Measurements from ENCODE around the gene TMED6.
"Not testable (repeated sequence)": the region's sequence is repeated elsewhere in the genome, so short reads cannot be mapped to it uniquely, and the experiment has no call there.

The TMED6 gene

DNA sequence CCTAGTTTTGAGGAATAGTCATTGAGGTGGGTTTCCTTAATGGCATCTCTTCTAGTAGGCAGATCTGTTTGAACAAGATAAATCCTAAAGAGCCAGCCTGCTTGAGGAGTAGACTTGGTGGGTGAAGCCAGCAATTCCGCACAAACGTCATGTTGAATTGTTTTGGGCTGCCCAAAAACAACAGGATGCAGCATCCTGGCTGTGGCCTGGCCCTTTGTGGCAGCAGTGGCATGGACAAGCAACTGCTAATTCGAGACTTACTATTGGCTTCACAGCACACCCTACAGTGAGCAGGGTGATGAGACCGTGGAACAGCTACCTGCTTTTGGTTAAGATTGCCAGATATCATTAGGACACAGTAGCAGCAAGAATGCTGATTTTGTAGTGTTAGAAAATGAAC is 49.7 kb downstream of the TMED6 start:
- H3K9me3 ChIP-seq (ENCODE audit: control insufficient read depth, low read length), result no peaks in the 10 kb centered on the region
- H3K4me1 ChIP-seq (ENCODE audit: control insufficient read depth, insufficient read depth, low read depth, low read length), result peaks cover 4% of the 10 kb centered on the region
- H4K8ac ChIP-seq (ENCODE audit: low read length), result no peak overlapping the region
- H2BK15ac ChIP-seq (ENCODE audit: low read depth, poor library complexity, severe bottlenecking), result no peak overlapping the region
- WGBS, result 96% methylated on average over 4 of the region's 4 CpGs
- peaks cover 2% of the 10 kb centered on the region for H3K79me1 ChIP-seq (replicated peaks; ENCODE audit: low read length, poor library complexity, severe bottlenecking)
- H3K23ac ChIP-seq (ENCODE audit: low read length in 2 of 2), result no peak overlapping the region
- no peak overlapping the region for H2BK12ac ChIP-seq (ENCODE audit: low read length in 2 of 2)
- H3K27me3 ChIP-seq (ENCODE audit: control insufficient read depth in 1 of 2, insufficient read depth in 1 of 2, low read length in 2 of 2), result no peaks in the 10 kb centered on the region
- H3K14ac ChIP-seq (ENCODE audit: low read length in 2 of 2), result no peak overlapping the region
- no peak overlapping the region for H2AK5ac ChIP-seq (ENCODE audit: low read length, severe bottlenecking)
- H3K4me2 ChIP-seq (ENCODE audit: low read length, poor library complexity, severe bottlenecking), result no peak overlapping the region
- H4K91ac ChIP-seq (ENCODE audit: low read length), result no peak overlapping the region
- no peak overlapping the region for H2AFZ ChIP-seq (ENCODE audit: low read depth, low read length)
- H3K4ac ChIP-seq (ENCODE audit: low read depth in 1 of 2, low read length in 2 of 2), result no peak overlapping the region
- H2BK120ac ChIP-seq (ENCODE audit: low read depth, low read length), result no peak overlapping the region
- H3K36me3 ChIP-seq (ENCODE audit: control insufficient read depth in 1 of 2, insufficient read depth in 2 of 2, low read depth in 1 of 2, low read length in 2 of 2), result peaks cover 15 to 69% of the 10 kb centered on the region in 2 experiments
- no peak overlapping the region for H2BK5ac ChIP-seq (ENCODE audit: low read depth, low read length, poor library complexity, severe bottlenecking)
- no peak overlapping the region for H3K27ac ChIP-seq (ENCODE audit: low read length, poor library complexity, severe bottlenecking)
- no peak overlapping the region for H3K9ac ChIP-seq (ENCODE audit: low read length)
- DNase-seq, result no peak
- no peak overlapping the region for H3K18ac ChIP-seq (ENCODE audit: low read depth in 1 of 2, low read length in 2 of 2)
- no peak overlapping the region for H3K4me3 ChIP-seq (ENCODE audit: insufficient read depth in 1 of 2, low read depth in 1 of 2, low read length in 2 of 2)

DNA sequence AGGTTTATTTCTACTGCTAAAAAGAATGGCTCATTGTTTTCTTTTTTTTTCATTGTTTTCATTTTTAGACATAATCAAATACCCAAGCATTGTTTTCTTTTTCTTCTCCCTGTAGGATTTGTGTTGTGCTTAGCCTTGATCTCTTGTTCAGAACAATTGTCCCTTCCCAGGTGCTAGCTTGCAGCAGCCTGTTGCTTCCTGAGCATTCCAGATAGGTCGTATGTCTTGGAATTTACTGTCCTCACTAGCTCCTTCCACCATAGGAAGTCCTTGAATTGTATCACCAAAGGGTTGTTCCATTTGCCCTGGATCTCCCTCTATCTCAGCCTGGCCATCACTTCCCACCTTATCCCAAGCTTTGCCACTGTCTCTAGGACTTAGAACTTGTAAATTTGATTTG is 50.4 kb downstream of the TMED6 start:
- WGBS, result 100% methylated on average over 1 of the region's 1 CpG

DNA sequence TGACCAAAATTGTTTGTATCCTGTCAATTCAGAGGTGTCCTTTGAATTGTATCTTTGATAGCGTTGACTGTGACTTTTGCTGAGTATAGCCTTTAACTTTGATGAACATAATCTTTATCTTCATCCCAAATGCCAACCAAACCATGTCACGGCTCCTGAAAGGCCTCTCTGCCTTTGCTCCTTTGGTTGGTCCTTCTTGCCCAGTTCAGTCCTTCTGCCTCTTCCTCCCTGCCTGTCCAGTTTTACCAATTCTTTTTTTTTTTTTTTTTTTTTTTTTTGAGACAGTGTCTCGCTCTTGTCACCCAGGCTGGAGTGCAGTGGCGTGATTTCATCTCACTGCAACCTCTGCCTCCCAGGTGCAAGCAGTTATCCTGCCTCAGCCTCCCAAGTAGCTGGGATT is 53.3 kb downstream of the TMED6 start:
- Histone ChIP-seq H2AFZ (ENCODE audit: low read depth, low read length) (no peak overlapping the region), H3K4me1 (ENCODE audit: control insufficient read depth, insufficient read depth, low read depth, low read length) (peaks cover 5% of the 10 kb centered on the region), H3K18ac (ENCODE audit: low read depth in 1 of 2, low read length in 2 of 2) (no peak overlapping the region), H2BK5ac (ENCODE audit: low read depth, low read length, poor library complexity, severe bottlenecking) (no peak overlapping the region), H3K36me3 (ENCODE audit: control insufficient read depth in 1 of 2, insufficient read depth in 2 of 2, low read depth in 1 of 2, low read length in 2 of 2) (peaks cover 15 to 49% of the 10 kb centered on the region in 2 experiments), H3K27me3 (ENCODE audit: control insufficient read depth in 1 of 2, insufficient read depth in 1 of 2, low read length in 2 of 2) (no peaks in the 10 kb centered on the region), H3K4ac (ENCODE audit: low read depth in 1 of 2, low read length in 2 of 2) (no peak overlapping the region), H4K8ac (ENCODE audit: low read length) (no peak overlapping the region), H4K91ac (ENCODE audit: low read length) (no peak overlapping the region), H2BK120ac (ENCODE audit: low read depth, low read length) (no peak overlapping the region), H3K79me1 (replicated peaks; ENCODE audit: low read length, poor library complexity, severe bottlenecking) (peaks cover 2% of the 10 kb centered on the region), H2BK12ac (ENCODE audit: low read length in 2 of 2) (no peak overlapping the region), H3K9me3 (ENCODE audit: control insufficient read depth, low read length) (no peaks in the 10 kb centered on the region), H3K9ac (ENCODE audit: low read length) (no peak overlapping the region), H3K4me2 (ENCODE audit: low read length, poor library complexity, severe bottlenecking) (no peak overlapping the region), H3K27ac (ENCODE audit: low read length, poor library complexity, severe bottlenecking) (no peak overlapping the region), H2BK15ac (ENCODE audit: low read depth, poor library complexity, severe bottlenecking) (no peak overlapping the region), H3K4me3 (ENCODE audit: insufficient read depth in 1 of 2, low read depth in 1 of 2, low read length in 2 of 2) (no peak overlapping the region), H3K23ac (ENCODE audit: low read length in 2 of 2) (no peak overlapping the region), H3K14ac (ENCODE audit: low read length in 2 of 2) (no peak overlapping the region), H2AK5ac (ENCODE audit: low read length, severe bottlenecking) (no peak overlapping the region)
- no peak for DNase-seq
- 96% methylated on average over 2 of the region's 4 CpGs for WGBS

More for the DNA sequence above, 50.4 kb downstream of the TMED6 start:
- peaks cover 2% of the 10 kb centered on the region for H3K79me1 ChIP-seq (replicated peaks; ENCODE audit: low read length, poor library complexity, severe bottlenecking)
- peaks cover 15 to 68% of the 10 kb centered on the region in 2 experiments for H3K36me3 ChIP-seq (ENCODE audit: control insufficient read depth in 1 of 2, insufficient read depth in 2 of 2, low read depth in 1 of 2, low read length in 2 of 2)
- no peak overlapping the region for H2AFZ ChIP-seq (ENCODE audit: low read depth, low read length)
- no peak overlapping the region for H3K18ac ChIP-seq (ENCODE audit: low read depth in 1 of 2, low read length in 2 of 2)
- no peak overlapping the region for H3K4ac ChIP-seq (ENCODE audit: low read depth in 1 of 2, low read length in 2 of 2)
- H3K4me1 ChIP-seq (ENCODE audit: control insufficient read depth, insufficient read depth, low read depth, low read length), result peaks cover 4% of the 10 kb centered on the region
- H3K23ac ChIP-seq (ENCODE audit: low read length in 2 of 2), result no peak overlapping the region
- no peak overlapping the region for H3K4me3 ChIP-seq (ENCODE audit: insufficient read depth in 1 of 2, low read depth in 1 of 2, low read length in 2 of 2)
- DNase-seq, result no peak
- H3K9ac ChIP-seq (ENCODE audit: low read length), result no peak overlapping the region
- H2BK5ac ChIP-seq (ENCODE audit: low read depth, low read length, poor library complexity, severe bottlenecking), result no peak overlapping the region
- no peak overlapping the region for H2BK120ac ChIP-seq (ENCODE audit: low read depth, low read length)
- no peaks in the 10 kb centered on the region for H3K9me3 ChIP-seq (ENCODE audit: control insufficient read depth, low read length)
- no peak overlapping the region for H3K27ac ChIP-seq (ENCODE audit: low read length, poor library complexity, severe bottlenecking)
- no peak overlapping the region for H3K14ac ChIP-seq (ENCODE audit: low read length in 2 of 2)
- no peak overlapping the region for H2AK5ac ChIP-seq (ENCODE audit: low read length, severe bottlenecking)
- no peak overlapping the region for H4K91ac ChIP-seq (ENCODE audit: low read length)
- no peak overlapping the region for H2BK12ac ChIP-seq (ENCODE audit: low read length in 2 of 2)
- H3K27me3 ChIP-seq (ENCODE audit: control insufficient read depth in 1 of 2, insufficient read depth in 1 of 2, low read length in 2 of 2), result no peaks in the 10 kb centered on the region
- H3K4me2 ChIP-seq (ENCODE audit: low read length, poor library complexity, severe bottlenecking), result no peak overlapping the region
- H4K8ac ChIP-seq (ENCODE audit: low read length), result no peak overlapping the region
- H2BK15ac ChIP-seq (ENCODE audit: low read depth, poor library complexity, severe bottlenecking), result no peak overlapping the region

DNA sequence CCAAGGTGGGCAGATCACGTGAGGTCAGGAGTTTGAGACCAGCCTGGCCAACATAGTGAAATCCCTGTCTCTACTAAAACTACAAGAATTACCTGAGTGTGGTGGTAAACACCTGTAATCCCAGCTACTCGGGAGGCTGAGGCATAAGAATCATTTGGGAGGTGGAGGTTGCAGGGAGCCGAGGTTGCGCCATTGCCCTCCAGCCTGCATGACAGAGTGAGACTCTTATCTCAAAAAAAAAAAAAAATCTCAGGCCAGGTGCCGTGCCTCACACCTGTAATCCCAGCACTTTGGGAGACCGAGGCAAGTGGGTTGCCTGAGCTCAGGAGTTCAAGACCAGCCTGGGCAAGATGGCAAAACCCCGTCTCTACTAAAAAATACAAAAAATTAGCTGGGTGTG is 54.8 kb downstream of the TMED6 start:
- not testable (repeated sequence) for H2AK5ac ChIP-seq (ENCODE audit: low read length, severe bottlenecking); H2BK5ac ChIP-seq (ENCODE audit: low read depth, low read length, poor library complexity, severe bottlenecking); H3K23ac ChIP-seq (ENCODE audit: low read length in 2 of 2); H3K9me3 ChIP-seq (ENCODE audit: control insufficient read depth, low read length); H3K4ac ChIP-seq (ENCODE audit: low read depth in 1 of 2, low read length in 2 of 2); H3K18ac ChIP-seq (ENCODE audit: low read depth in 1 of 2, low read length in 2 of 2); H2BK12ac ChIP-seq (ENCODE audit: low read length in 2 of 2); H3K79me1 ChIP-seq (replicated peaks; ENCODE audit: low read length, poor library complexity, severe bottlenecking); H3K4me3 ChIP-seq (ENCODE audit: insufficient read depth in 1 of 2, low read depth in 1 of 2, low read length in 2 of 2); H3K27me3 ChIP-seq (ENCODE audit: control insufficient read depth in 1 of 2, insufficient read depth in 1 of 2, low read length in 2 of 2); H2AFZ ChIP-seq (ENCODE audit: low read depth, low read length); H2BK120ac ChIP-seq (ENCODE audit: low read depth, low read length); H4K8ac ChIP-seq (ENCODE audit: low read length); H3K9ac ChIP-seq (ENCODE audit: low read length); DNase-seq; H3K4me2 ChIP-seq (ENCODE audit: low read length, poor library complexity, severe bottlenecking); H3K14ac ChIP-seq (ENCODE audit: low read length in 2 of 2); H4K91ac ChIP-seq (ENCODE audit: low read length); H3K27ac ChIP-seq (ENCODE audit: low read length, poor library complexity, severe bottlenecking); H3K4me1 ChIP-seq (ENCODE audit: control insufficient read depth, insufficient read depth, low read depth, low read length); H2BK15ac ChIP-seq (ENCODE audit: low read depth, poor library complexity, severe bottlenecking)
- H3K36me3 ChIP-seq (ENCODE audit: control insufficient read depth in 1 of 2, insufficient read depth in 2 of 2, low read depth in 1 of 2, low read length in 2 of 2), result peaks cover 13 to 36% of the 10 kb centered on the region in 2 experiments
- 97% methylated on average over 6 of the region's 7 CpGs for WGBS
